Subcutaneous adipose tissue (tissue), 4 donors: Measurements from ENCODE around the gene MINDY3. TPM values are rescaled to one million over a fixed set of nuclear protein-coding genes. Genes with fewer than 3 reads are reported as not detected.

ENCODE experiments used
- total RNA-seq, 4 donors: library from RNA; depleted of rRNA; stranded (reverse); fragments of >200 nt; gene quantifications; one replicate each; pipeline ENCODE4 v1.1.0, GENCODE V29; 2016
- TF ChIP-seq, protein P1 (sequence below): fragments of 450-650 bp; IDR thresholded peaks from one replicate; pipeline ENCODE4 v1.5.1; 2016; ENCODE audit warnings: low read depth, mild to moderate bottlenecking, control low read depth, antibody characterized with exemption, moderate library complexity

The MINDY3 gene
- total RNA-seq, 4 donors from 2014 or later = 27.9 to 40.4 (median 34.8) TPM

DNA sequence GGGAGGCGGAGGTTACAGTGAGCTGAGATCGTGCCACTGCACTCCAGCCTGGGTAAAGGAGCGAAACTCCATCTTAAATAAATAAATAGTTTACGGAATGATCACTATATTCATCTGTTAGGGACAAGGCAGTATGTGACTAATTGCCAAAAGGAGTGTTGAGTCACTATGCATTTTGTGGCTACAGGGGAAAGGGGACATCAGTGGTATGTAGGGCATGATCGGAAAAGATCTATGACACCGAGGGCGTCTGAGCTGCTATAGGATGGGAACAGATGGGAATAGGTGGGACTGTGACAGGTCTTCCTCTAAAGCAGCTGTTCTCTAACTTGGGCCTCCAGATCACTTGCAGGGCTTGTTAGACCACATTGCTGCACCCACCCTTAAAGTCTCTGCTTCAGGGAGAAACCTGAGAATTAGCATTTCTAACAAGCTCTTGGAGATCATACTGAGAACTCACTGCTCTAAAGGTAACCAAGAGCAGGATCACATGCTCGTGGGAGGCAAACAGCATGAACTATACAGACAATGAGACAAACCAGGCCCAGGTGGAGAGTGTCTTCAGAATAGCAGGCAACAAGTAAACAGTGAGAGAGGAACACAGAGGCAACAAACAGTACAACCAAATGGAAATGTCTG is 75.5 kb downstream of the MINDY3 start:
- TF ChIP-seq, protein P1, sequence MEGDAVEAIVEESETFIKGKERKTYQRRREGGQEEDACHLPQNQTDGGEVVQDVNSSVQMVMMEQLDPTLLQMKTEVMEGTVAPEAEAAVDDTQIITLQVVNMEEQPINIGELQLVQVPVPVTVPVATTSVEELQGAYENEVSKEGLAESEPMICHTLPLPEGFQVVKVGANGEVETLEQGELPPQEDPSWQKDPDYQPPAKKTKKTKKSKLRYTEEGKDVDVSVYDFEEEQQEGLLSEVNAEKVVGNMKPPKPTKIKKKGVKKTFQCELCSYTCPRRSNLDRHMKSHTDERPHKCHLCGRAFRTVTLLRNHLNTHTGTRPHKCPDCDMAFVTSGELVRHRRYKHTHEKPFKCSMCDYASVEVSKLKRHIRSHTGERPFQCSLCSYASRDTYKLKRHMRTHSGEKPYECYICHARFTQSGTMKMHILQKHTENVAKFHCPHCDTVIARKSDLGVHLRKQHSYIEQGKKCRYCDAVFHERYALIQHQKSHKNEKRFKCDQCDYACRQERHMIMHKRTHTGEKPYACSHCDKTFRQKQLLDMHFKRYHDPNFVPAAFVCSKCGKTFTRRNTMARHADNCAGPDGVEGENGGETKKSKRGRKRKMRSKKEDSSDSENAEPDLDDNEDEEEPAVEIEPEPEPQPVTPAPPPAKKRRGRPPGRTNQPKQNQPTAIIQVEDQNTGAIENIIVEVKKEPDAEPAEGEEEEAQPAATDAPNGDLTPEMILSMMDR = no peak

DNA sequence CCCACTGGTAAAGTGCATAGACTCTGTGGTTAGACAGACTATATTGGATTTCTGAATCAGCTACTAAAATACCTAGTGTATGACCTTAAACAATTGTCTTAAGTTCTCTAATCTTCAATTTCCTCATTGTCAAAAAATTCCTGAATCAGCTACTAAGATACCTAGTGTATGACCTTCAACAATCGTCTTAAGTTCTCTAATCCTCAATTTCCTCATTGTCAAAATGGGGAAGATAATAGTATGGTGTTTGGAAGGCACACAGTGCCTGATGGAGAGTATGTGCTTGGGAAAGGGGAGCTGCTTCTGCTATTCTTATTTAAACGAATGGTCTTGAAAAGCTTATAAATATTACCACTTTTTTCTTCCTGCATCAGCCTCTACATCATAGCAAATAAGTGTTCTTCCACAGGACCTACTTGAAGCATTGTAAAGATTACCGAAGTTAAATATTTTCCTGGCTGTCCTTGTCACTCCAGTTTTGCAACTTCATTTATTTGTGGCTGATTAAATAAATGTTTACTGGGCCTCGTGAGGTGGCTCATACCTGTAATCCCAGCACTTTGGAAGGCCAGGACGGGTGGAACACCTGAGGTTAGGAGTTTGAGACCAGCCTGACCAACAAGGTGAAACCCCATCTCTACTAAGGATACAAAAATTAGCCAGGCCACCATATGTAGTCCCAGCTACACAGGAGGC is 76.2 kb downstream of the MINDY3 start:
- TF ChIP-seq, protein P1 = no peak

DNA sequence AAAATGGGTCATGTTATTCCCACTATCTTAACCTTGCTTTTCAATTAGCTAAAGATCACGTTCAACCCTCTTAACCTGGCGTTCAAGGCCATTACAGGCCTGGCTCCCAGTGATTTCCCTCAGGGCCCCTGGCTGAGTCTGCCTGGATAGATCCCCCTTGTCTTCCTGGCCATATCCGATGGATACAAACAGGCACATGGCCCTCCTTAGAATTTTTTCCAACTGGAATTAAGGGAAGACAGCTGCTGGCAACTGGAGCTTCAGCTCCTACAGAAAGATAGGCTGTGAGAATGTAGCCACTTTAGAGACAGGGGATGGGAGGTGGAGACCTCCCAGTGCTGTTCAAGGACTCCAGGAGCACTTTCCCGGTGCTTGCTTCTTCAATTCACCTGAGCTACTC is 77.5 kb downstream of the MINDY3 start:
- TF ChIP-seq, protein P1 = no peak

DNA sequence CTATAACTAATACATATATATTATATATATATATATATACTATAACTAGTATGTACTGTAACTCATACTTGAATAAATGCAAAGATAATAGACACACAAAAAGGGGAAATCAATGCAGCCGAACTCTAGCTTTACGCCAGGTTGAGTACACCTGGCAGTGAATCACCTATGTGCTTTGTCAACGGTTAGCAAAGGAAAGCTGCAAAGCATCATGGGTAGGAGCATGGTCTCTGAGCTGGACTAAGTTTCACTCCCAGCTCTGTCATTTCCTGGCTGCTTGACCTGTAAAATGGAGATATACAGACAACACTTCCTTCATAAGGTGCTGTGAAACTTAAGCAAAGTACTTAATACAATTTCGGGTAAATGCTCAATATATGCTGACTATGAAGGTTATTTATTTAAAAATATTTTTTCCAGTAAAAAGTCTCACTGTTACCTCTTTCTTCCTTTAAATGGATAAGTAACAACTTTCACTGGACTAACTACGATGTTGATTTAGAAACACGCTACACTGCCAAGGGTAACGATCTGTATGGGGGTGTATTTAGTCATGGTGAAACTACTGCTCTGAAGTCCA is 78.8 kb downstream of the MINDY3 start:
- TF ChIP-seq, protein P1 = no peak

DNA sequence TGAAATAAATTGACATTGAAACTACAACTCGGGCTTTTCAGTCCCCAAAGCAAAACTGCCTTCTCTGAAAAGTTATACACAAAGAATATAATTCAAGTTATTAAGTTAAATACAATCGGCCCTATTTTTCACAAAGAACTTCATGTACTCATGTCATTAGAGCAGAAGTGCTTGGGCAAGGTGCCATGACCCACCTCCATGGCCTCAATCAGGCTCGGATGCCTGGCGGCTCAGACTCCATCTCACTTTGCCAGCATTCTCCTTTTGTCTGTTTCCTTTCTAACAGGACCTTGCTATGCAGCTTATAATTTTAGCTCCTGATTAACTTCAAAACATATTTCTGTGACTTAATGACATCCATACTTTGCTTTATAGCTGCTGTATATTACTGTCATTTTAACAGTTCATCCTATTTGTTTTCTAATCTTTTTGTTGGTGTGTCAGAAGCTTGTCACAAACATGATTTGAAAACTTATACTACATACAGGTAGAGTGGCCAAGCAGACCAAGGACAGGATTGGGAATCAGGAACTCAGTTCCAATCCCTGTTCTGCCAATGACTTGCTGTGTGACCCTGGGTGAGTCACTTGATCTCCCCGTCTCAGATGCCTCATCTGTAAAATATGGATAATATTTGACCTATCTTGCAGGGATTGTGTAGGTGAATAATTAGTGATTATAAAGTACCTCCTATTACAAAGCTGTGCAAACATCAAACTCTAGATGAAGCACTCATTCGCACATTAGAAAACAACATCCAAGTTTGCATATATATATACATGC is 79.8 kb downstream of the MINDY3 start:
- TF ChIP-seq, protein P1 = no peak

DNA sequence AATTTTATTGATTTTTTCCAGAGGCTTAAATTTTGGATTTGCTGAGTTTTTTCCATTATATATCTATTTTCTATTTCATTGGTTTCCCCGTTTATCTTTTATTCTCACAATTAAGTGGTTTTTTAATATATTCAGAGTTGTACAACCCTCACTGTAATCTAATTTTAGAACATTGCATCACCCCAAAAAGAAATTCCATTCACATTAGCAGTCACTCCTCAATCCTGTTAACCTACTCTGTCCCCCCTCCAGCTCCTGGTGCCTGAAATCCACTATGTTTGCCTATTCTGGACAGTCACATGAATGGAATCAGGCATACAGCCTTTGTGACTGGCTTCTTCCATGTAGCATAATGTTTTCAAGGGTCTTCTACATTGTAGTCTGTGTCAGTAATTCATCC is 84.8 kb downstream of the MINDY3 start:
- TF ChIP-seq, protein P1 = no peak
